Testis (tissue), 3 donors: Measurements from ENCODE around the gene PTCH1. TPM values are rescaled to one million over a fixed set of nuclear protein-coding genes. Genes with fewer than 3 reads are reported as not detected.

Source experiments
- DNase-seq: peaks from one replicate; pipeline ENCODE4 v3.0.0-alpha.2; 2019
- H3K27ac ChIP-seq, 2 donors: fragments of 200-600 bp; sonication (generic); one replicate each; pipeline ENCODE4 v1.5.1; 2019
- H3K27me3 ChIP-seq: fragments of 200-600 bp; sonication (generic); one replicate; pipeline ENCODE4 v1.5.1; 2019
- H3K36me3 ChIP-seq: fragments of 200-600 bp; sonication (generic); one replicate; pipeline ENCODE4 v1.5.1; 2017; ENCODE audit warnings: low read depth; ENCODE audit errors: missing control alignments
- H3K4me1 ChIP-seq: fragments of 200-600 bp; sonication (generic); one replicate; pipeline ENCODE4 v1.5.1; 2019
- H3K4me3 ChIP-seq, 2 donors: fragments of 200-600 bp; sonication (generic); one replicate each; pipeline ENCODE4 v1.5.1; 2017 to 2019
- H3K9me3 ChIP-seq: fragments of 200-600 bp; sonication (generic); one replicate; pipeline ENCODE4 v1.5.1; 2017
- POLR2A ChIP-seq: fragments of 450-650 bp; IDR thresholded peaks from one replicate; pipeline ENCODE4 v1.6.1; 2017; ENCODE audit warnings: antibody characterized with exemption, mild to moderate bottlenecking, moderate library complexity
- WGBS, 2 donors: methylation state at CpG; one replicate each; pipeline ENCODE4 v1.1.5; 2018; 5-methylcytosine and 5-hydroxymethylcytosine counted together
- intact Hi-C: fragments of 100-400 bp; cut with DNase I; formaldehyde crosslinking; loops from one replicate; pipeline ENCODE4 v1.15.1; 2023; ENCODE audit warnings: low total_unique reads
- polyA plus RNA-seq: library from polyadenylated mRNA; stranded (reverse); fragments of 350-450 nt; fragmentation: Illumina TruSeq; extraction: RNeasy Lipid Tissue Mini Kit (QIAGEN cat#74804); gene quantifications from one replicate; pipeline ENCODE4 v1.2.3, GENCODE V29; 2014; ENCODE audit warnings: low read depth, low replicate concordance; ENCODE audit not compliant: insufficient read depth
- total RNA-seq, 2 donors: library from RNA; depleted of rRNA; stranded (reverse); fragments of >200 nt; gene quantifications; one replicate each; pipeline ENCODE4 v1.2.3, GENCODE V29; 2016
- TF ChIP-seq, protein P1 (sequence below), 3 experiments: fragments of 450-650 bp in 2 of 3; fragments of 200-600 bp in 1 of 3; sonication (generic) in 1 of 3; IDR thresholded peaks; one replicate each; pipeline ENCODE4 v1.5.1; 2016 to 2019; ENCODE audit warnings: antibody characterized with exemption in 3 of 3, mild to moderate bottlenecking in 2 of 3, moderate library complexity in 1 of 3

Gene PTCH1
- total and polyA plus RNA-seq, 3 donors from 2014 or later: 51.1 to 127 (median 93.5) TPM

GRCh38 chr9:95494022-95494415 is 22.8 kb downstream of the PTCH1 start:
- Histone ChIP-seq H3K4me3 (peak overlapping the region; percentile 27 to 52), H3K36me3 (no peaks in the 10 kb centered on the region), H3K4me1 (peaks cover 34% of the 10 kb centered on the region), H3K9me3 (no peaks in the 10 kb centered on the region), H3K27me3 (no peaks in the 10 kb centered on the region), H3K27ac (peak overlapping the region in 1 of 2 donors; percentile 7)
- intact Hi-C loops: no loop called here
- DNase-seq: no peak
- TF ChIP-seq, protein P1, sequence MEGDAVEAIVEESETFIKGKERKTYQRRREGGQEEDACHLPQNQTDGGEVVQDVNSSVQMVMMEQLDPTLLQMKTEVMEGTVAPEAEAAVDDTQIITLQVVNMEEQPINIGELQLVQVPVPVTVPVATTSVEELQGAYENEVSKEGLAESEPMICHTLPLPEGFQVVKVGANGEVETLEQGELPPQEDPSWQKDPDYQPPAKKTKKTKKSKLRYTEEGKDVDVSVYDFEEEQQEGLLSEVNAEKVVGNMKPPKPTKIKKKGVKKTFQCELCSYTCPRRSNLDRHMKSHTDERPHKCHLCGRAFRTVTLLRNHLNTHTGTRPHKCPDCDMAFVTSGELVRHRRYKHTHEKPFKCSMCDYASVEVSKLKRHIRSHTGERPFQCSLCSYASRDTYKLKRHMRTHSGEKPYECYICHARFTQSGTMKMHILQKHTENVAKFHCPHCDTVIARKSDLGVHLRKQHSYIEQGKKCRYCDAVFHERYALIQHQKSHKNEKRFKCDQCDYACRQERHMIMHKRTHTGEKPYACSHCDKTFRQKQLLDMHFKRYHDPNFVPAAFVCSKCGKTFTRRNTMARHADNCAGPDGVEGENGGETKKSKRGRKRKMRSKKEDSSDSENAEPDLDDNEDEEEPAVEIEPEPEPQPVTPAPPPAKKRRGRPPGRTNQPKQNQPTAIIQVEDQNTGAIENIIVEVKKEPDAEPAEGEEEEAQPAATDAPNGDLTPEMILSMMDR (IDR thresholded peaks at IDR 0.05): no peak
- no peak for TF ChIP-seq POLR2A
- WGBS, 2 donors: 50 to 56% methylated on average over 13 to 26 of the region's 26 CpGs

DNA sequence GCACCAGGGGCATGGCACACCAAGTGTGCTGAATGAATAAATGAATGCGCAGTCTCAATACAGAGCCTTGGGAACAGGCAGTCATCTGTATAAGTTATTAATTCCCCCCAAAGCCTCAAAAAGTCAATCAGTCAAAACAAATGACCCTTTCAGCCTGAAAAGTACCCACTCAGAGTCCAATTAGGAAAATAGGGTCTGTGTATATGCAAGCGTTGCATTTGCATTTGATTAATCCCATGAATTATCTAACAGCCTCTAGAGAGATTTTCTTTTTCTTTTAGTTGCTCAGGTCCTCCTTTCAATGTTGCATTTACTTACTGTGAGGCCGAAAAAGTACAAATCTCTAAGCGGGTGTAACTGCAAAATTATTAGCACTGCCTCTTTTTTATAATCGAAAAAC is 23.4 kb downstream of the PTCH1 start:
- H3K36me3 ChIP-seq: no peaks in the 10 kb centered on the region
- peak overlapping the region in 1 of 2 donors; percentile 7 for H3K27ac ChIP-seq
- 41 to 50% methylated on average over 5 of the region's 5 CpGs for whole genome bisulfite sequencing, 2 donors
- H3K4me1 ChIP-seq: peaks cover 30% of the 10 kb centered on the region
- H3K9me3 ChIP-seq: no peaks in the 10 kb centered on the region
- DNase-seq: no peak
- TF ChIP-seq, protein P1 (IDR thresholded peaks at IDR 0.05): no peak
- no peak for TF ChIP-seq POLR2A
- peak overlapping the region; percentile 27 to 52 for H3K4me3 ChIP-seq
- intact Hi-C loops: no loop called here
- no peaks in the 10 kb centered on the region for H3K27me3 ChIP-seq

DNA sequence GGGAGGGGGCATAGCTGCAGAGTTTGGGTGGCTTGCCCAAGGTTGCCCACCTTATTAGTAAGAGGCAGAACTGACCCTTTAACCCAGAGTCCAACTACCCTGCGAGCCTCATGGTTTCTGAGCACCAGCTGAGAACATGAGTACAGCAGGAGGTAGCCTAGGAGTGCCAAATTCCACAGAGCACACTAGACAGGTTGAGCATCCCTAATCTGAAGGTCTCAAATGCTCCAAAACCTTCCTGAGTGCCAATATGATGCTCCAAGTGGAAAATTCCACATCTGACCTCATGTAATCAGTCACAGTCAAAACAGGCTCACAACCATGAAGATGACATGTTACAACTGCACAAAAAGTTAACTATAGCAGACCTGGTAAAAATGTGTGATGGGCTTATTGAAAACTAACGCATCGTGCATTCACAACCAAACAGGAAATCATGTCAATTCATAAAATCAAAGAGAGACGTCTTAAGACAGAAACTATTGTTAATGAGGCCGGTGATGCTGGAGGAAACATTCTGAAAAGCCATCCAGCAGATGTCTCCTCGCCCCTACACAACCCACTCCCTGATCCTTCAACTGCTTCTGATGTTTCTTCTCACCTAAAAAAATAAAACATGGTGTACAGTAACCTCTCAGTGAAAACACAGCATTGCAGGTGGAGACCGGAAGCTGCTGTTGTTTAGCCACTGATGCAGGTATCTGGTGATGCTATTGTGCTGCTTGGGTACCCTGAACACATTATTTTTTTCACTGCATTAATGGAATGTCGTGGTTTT is 25.0 kb downstream of the PTCH1 start:
- Histone ChIP-seq H3K36me3 (no peaks in the 10 kb centered on the region), H3K27me3 (no peaks in the 10 kb centered on the region), H3K9me3 (no peaks in the 10 kb centered on the region), H3K4me1 (peaks cover 35% of the 10 kb centered on the region), H3K4me3 (no peak overlapping the region), H3K27ac (no peak overlapping the region)
- 54 to 63% methylated on average over 7 to 8 of the region's 8 CpGs for WGBS, 2 donors
- intact Hi-C loops: no loop called here
- TF ChIP-seq POLR2A: no peak
- TF ChIP-seq, protein P1 (IDR thresholded peaks at IDR 0.05): no peak
- DNase-seq: no peak

DNA sequence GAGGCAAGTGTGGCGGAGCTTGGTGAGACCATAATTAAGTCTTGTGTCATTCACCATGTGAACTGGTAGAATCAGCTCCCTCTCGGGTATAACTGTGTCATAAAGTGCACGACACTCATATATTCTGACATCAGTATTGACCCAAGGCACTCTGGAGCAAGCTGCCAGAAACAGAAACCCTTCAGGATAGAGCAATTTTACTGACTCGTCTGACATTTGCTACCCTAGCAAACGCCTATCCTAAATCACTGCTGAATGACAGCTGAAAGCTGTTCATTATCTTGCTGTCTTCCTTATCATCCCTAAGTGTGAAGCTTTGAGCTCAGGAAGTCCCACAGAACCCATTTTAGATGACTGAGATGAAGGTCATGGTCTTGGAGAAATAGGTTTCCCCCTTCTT is 27.8 kb downstream of the PTCH1 start:
- intact Hi-C loops: no loop called here
- H3K9me3 ChIP-seq: no peaks in the 10 kb centered on the region
- no peak for DNase-seq
- no peak for TF ChIP-seq POLR2A
- no peak overlapping the region for H3K27ac ChIP-seq
- WGBS, 2 donors: 57 to 58% methylated on average over 5 of the region's 5 CpGs
- H3K27me3 ChIP-seq: no peaks in the 10 kb centered on the region
- H3K4me1 ChIP-seq: peaks cover 42% of the 10 kb centered on the region
- H3K4me3 ChIP-seq: no peak overlapping the region
- no peaks in the 10 kb centered on the region for H3K36me3 ChIP-seq

DNA sequence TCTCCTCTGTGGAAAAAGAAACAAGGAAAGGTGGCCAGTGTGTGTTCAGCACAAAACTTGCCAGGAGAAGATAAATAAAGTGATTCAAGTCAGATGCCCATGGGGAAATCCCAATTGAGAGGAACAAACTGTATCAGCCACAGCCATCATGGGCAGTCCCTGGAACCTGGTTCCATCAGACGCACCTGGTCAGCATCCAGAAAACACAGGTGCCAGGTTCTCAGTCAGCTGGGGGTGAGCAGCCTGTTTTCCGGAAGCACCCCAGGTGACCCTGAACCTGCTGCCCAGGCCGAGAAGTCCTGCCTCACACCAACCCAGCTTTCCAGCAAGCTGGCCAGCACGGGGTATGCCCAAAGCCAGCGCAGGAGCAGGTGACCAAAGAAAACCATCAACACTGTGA is 30.5 kb downstream of the PTCH1 start:
- H3K36me3 ChIP-seq: no peaks in the 10 kb centered on the region
- H3K4me1 ChIP-seq: peaks cover 35% of the 10 kb centered on the region
- H3K9me3 ChIP-seq: no peaks in the 10 kb centered on the region
- WGBS, 2 donors: 56 to 63% methylated on average over 1 to 5 of the region's 5 CpGs
- no peak for DNase-seq
- intact Hi-C loops: no loop called here
- H3K27me3 ChIP-seq: no peaks in the 10 kb centered on the region
- TF ChIP-seq, protein P1 (IDR thresholded peaks at IDR 0.05): no peak
- TF ChIP-seq POLR2A: no peak
- no peak overlapping the region for H3K4me3 ChIP-seq
- H3K27ac ChIP-seq: no peak overlapping the region
